Measurements from ENCODE around the gene CREB1.

CREB1 gene

DNA sequence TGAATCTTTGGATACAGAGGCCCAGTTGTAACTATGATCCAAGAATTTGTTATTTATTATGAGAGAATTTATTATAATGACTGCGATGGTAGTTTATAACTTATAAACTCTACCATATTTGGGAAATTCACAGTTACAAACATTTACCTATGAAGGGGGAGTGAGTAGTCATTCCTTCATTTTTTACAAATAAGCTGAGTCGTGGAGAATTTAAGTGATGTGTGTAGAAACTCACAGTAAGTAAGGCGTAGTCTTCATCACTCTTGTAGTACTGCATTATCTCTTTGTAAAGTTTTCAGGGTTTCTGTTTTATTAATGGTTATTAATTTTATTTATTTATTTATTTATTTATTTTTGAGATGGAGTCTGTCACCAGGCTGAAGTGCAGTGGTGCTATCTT is 13.5 kb downstream of the CREB1 start:
- DNase-seq (ENCODE audit: low spot score), result no peak

- DNase-seq (ENCODE audit: low spot score), result no peak
These were observed 17.1 kb downstream of the CREB1 start for GRCh38 chr2:207546822-207547221.

GRCh38 chr2:207549145-207549544 is 19.4 kb downstream of the CREB1 start:
- no peak for DNase-seq (ENCODE audit: low spot score)

DNA sequence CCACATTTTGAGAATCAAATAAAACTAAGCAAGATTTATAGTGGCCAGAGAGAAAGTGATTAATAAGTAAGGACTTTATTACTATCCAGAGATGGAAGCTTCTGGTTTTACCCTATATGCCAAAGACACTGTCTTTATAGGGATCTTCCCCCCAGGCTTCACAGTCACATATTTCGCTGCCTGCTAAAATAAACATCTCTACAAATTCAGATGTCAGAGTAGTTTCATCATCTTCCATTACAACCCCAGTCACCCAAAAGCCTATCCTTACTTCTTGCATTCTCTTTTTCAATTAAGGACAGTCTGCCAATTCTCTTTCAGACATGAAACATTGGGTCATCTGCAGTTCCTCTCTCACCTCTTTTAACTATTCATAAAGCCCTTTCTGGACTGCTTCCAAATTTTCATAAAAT is 28.3 kb downstream of the CREB1 start:
- no peak for DNase-seq (ENCODE audit: low spot score)

- DNase-seq (ENCODE audit: low spot score), result no peak
These were observed 31.8 kb downstream of the CREB1 start for GRCh38 chr2:207561386-207562080.

DNA sequence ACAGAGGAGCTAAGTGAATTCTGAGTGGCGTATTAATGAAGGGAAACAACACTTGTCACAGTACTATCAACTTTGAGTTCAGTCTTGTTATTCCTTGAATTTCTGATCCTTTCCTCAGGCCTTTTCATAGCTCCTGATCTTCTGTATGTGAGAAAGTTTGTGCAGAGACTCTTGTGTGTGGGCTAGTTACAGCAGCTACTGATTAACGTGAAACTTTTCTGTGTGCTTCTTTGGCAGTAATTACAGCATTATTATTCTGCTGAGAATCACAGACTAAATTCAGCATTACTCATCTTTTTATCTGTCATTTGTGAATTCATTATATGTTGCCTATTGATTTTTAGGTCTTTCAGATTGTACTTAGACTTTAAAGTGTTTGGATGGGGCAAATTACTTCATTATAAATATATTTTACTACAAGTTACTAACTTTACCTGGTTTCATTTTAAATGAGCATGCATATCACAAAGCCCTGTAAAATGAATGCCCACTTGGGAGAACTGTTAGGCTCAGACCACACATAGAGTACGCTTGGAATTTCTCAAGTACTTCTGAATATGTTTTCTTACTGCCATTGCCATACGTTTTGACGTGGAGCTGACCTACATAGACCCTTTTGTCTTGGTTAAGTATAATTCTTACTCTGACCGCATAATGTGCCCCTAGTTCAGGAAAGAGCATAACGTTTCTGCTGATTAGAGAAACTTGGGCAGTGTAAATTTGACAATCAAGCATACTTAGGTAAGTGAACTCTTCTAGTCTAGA is 36.2 kb downstream of the CREB1 start:
- DNase-seq (ENCODE audit: low spot score), result no peak

DNA sequence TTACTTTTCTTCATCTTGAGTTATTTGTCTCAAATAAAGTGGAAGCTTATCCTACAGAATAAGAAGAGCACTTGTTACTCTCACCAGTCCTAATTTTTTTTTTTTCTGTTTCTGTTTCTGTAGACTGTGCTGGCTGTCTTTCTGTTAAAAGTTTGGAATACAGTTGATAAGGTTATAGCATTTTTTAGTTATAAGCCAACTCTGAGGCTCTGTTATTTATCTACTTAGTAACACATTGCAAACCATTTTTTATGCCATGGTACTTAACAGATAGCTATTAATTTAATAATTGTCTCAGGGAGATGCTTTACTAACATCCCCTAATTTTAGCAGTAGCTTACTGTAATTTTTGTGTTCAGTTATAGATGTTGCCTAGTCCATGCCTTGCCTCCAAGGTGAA is 37.9 kb downstream of the CREB1 start:
- DNase-seq (ENCODE audit: low spot score), result no peak

DNA sequence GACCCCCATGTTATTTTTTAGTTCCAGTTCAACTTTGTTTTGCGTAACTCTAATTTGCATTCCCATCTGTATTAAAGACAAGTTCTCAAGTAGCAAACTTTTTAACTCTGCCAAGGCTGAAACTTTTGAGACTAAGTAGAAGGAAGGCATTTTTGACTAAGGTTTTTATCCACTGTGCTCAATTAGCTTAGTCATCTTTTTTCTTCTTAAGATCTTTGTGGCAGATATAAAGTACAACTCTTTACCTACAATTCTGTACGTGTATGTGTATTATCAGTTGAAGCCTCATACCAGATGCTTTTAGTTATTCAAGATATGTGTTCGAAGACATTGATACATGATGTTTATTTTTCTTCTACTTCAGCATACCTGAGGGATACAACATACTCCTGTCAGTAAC is 41.6 kb downstream of the CREB1 start:
- no peak for DNase-seq (ENCODE audit: low spot score)

DNA sequence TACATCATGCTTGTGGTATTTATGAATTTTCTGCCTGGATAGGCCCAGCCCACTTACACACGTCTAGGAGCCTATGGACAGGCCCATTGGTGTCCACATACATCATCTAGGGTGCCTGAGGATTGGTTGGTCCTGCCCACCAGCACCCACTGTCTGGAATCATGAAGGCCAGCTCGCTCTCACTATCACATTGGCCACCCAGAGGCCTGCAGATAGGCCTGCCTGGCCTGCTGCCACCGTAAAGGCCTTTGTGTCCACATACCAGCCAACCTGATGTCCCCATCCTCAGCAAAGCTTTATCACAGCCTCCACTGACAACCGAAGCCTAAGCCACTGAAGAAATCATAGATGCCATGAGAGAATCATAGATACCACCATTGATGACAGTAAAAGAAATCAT is 55.2 kb downstream of the CREB1 start:
- no peak for DNase-seq (ENCODE audit: low spot score)

GRCh38 chr2:207587305-207587704 is 57.5 kb downstream of the CREB1 start:
- no peak for DNase-seq (ENCODE audit: low spot score)

DNA sequence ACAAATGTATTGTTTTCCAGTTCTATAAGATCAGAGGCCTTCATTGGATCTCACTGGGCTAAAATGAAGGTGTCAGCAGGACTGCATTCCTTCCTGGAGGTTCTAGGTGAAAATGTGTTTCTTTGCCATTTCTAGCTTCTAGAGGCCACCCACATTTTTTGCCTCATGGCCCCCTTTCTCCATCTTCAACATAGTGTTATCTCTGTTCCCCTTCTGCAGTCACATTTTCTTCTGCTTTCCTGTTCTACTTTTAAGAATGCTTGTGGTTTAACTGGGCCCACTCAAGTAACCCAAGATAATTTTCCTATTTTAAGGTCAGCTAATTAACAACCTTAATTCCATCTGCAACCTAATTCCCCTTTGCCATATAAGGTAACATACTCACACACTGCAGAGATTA is 59.4 kb downstream of the CREB1 start:
- no peak for DNase-seq (ENCODE audit: low spot score)

GRCh38 chr2:207593277-207593676 is 63.5 kb downstream of the CREB1 start:
- no peak for DNase-seq (ENCODE audit: low spot score)

- no peak for DNase-seq (ENCODE audit: low spot score)
These were observed 64.5 kb downstream of the CREB1 start for GRCh38 chr2:207594264-207594663.

DNA sequence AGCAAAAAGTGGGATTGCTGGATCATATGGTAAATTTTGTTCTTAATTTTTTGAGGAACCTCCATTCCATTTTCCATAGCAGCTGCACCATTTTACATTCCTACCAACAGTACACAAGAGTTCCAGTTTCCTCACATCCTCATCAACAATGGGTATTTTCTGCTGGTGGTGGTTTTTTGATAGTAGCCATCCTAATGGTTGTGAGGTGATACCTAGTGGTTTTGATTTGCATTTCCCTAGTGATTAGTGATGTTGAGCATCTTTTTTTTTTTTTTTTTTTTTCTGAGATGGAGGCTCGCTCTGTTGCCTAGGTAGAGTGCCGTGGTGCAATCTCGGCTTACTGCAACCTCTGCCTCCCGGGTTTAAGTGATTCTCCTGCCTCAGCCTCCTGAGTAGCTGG is 65.0 kb downstream of the CREB1 start:
- no peak for DNase-seq (ENCODE audit: low spot score)

GRCh38 chr2:207599636-207600035 is 69.9 kb downstream of the CREB1 start:
- DNase-seq (ENCODE audit: low spot score), result no peak

DNA sequence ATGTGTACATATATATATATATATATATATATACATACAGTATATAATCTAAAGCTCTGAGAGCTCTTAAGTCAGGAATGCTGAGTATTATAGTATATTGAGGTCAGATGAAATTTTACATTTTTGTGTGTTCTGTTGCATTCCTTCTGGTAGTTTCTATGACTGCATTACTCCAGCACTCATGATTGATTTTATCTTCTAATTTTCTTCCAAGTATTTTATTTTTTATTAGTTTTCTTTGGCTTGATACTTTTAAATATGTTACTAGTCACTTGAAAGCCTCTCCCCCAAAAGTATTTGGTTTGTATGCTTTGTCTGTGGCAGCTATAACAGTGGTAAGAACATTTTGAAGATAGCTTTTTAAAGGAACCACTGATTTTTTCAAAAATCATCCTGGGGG is 70.5 kb downstream of the CREB1 start:
- no peak for DNase-seq (ENCODE audit: low spot score)

- no peak for DNase-seq (ENCODE audit: low spot score)
These were observed 72.0 kb downstream of the CREB1 start for GRCh38 chr2:207601774-207602173.

DNA sequence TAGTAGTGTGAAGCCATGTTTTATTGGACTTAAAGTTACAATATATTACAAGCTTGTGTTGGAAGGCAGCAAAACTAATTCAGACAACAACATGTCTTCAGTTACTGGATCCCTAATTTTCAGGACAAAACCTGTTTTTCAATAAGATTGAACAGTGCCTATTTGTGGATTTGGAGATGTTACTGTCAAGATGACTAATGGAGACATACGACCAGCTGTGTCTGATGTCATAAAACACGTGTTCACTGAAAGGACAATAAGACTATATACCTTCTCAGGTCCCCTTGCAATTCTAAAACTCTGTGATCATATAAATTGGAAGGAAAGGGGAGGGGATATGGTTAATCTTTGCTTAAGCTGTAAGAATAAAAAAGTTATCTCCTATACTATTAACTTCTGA is 73.7 kb downstream of the CREB1 start:
- DNase-seq (ENCODE audit: low spot score), result no peak

- DNase-seq (ENCODE audit: low spot score), result no peak
These were observed 76.6 kb downstream of the CREB1 start for GRCh38 chr2:207606399-207606798.

DNA sequence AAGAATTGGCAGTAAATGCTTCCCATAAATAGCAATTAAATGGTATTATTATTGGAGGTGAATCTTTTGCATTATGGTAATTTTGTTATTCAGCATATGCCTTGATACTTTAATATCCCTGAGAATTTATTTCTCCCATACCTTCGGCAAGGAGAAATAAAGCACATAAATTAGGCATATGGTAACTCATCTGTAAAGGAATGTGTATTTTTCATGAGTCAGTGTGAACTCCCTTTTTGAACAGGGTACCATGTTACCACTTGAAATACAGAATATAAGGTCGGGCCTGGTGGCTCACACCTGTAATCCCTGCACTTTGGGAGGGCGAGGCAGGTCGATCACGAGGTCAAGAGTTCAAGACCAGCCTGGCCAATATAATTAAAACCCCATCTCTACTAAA is 77.1 kb downstream of the CREB1 start:
- no peak for DNase-seq (ENCODE audit: low spot score)

GRCh38 chr2:207612714-207613113 is 83.0 kb downstream of the CREB1 start:
- DNase-seq (ENCODE audit: low spot score), result no peak

- no peak for DNase-seq (ENCODE audit: low spot score)
These were observed 85.1 kb downstream of the CREB1 start for GRCh38 chr2:207614824-207615223.

DNA sequence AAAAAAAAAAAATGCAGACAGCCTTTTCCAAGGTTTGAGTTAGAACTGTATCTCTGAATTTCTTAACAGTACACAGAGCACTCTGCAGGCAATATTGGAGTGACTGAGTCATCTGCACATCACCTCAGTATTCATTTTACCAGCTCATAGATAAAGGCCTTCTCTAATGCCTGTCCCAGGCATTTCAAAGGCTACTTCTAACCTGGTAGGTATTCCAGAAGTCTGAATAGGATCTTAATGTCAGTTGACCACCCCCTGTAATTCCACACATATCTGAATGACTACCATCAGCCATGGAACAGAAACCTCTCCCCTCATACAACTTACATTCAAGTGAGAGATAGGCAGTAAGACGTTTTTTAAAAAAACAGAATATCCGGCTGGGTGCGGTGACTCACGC is 86.4 kb downstream of the CREB1 start:
- DNase-seq (ENCODE audit: low spot score), result no peak

Measured in COLO829 (cell line).